ENCODE measurements around the gene POLDIP3. TPM values are rescaled to one million over a fixed set of nuclear protein-coding genes. Genes with fewer than 3 reads are reported as not detected.

The POLDIP3 gene
- total RNA-seq, 2 donors from 2014 or later: 81.9 to 102 TPM

DNA sequence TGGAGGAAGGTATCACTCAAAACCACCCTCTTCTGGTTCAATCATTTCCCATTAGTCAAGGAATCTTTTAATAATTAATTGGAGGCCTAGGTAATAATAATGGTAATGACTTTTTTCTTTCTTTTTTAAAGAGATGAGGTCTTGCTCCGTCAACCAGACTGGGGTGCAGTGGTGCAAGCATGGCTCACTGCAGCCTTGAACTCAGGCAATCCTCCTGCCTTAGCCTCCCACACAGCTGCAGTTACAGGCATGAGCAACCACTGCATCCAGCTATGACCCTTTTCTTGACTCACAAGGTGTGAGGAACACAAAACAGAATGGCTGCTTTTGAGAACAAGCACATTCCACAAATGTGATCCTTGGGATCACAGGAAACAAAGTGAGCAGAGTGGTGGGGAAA, 3.6 kb downstream of the POLDIP3 start:
- peaks cover 62% of the 10 kb centered on the region for H3K36me3 Mint-ChIP-seq (ENCODE audit: low read depth)
- Histone ChIP-seq H3K9ac (ENCODE audit: extremely low read depth, low read length, poor library complexity, severe bottlenecking) (no peak overlapping the region), H3K4me3 (ENCODE audit: low read length) (no peak overlapping the region), H3K4me1 (ENCODE audit: control insufficient read depth, insufficient read depth, low read length) (peaks cover 5% of the 10 kb centered on the region), H3K27me3 (ENCODE audit: control insufficient read depth, insufficient read depth, low read length, poor library complexity, severe bottlenecking) (no peaks in the 10 kb centered on the region), H3K9me3 (ENCODE audit: control insufficient read depth, low read length) (peaks cover 8% of the 10 kb centered on the region), H3K27ac (ENCODE audit: low read depth, low read length) (no peak overlapping the region), H3K36me3 (ENCODE audit: control insufficient read depth, insufficient read depth, low read length) (peaks cover 56% of the 10 kb centered on the region)
- TF ChIP-seq, protein P1, sequence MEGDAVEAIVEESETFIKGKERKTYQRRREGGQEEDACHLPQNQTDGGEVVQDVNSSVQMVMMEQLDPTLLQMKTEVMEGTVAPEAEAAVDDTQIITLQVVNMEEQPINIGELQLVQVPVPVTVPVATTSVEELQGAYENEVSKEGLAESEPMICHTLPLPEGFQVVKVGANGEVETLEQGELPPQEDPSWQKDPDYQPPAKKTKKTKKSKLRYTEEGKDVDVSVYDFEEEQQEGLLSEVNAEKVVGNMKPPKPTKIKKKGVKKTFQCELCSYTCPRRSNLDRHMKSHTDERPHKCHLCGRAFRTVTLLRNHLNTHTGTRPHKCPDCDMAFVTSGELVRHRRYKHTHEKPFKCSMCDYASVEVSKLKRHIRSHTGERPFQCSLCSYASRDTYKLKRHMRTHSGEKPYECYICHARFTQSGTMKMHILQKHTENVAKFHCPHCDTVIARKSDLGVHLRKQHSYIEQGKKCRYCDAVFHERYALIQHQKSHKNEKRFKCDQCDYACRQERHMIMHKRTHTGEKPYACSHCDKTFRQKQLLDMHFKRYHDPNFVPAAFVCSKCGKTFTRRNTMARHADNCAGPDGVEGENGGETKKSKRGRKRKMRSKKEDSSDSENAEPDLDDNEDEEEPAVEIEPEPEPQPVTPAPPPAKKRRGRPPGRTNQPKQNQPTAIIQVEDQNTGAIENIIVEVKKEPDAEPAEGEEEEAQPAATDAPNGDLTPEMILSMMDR (conservative IDR thresholded peaks at IDR 0.05): no peak
- H3K9me3 Mint-ChIP-seq: peaks cover 22% of the 10 kb centered on the region
- no peak overlapping the region for H3K4me3 Mint-ChIP-seq
- no peak for DNase-seq
- peak overlapping the region; percentile 55 for H3K27ac Mint-ChIP-seq
- WGBS, 2 experiments (ENCODE audit: insufficient coverage in 1 of 2, insufficient read length in 1 of 2): 100% methylated on average over 1 of the region's 1 CpG; no CpG with 5 or more reads in 1 of the 2 experiments
- peaks cover 23% of the 10 kb centered on the region for H3K4me1 Mint-ChIP-seq
- H3K27me3 Mint-ChIP-seq (ENCODE audit: insufficient read depth): no peaks in the 10 kb centered on the region

DNA sequence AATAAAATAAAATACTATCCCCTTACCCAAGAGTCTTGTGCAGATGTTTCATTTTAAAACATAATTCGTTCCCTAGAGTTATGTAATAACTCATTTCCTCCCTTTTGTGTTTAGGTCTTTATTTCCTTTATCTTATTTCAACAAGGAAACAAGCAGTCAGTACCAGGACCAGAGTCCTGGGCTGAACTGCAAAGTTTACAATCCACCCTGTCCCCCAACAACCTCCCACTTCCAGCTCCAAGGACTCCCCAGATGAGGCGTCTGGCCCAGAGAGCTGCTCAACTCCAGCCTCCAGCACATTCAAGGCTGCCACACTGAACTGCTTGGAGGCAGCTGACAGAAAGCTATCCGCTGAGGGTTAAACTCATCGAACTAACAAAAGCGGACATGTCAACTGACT, 4.5 kb downstream of the POLDIP3 start:
- H3K9me3 ChIP-seq (ENCODE audit: control insufficient read depth, low read length): peaks cover 9% of the 10 kb centered on the region
- H3K36me3 Mint-ChIP-seq (ENCODE audit: low read depth): peaks cover 70% of the 10 kb centered on the region
- 91 to 92% methylated on average over 4 to 5 of the region's 5 CpGs for WGBS, 2 experiments (ENCODE audit: insufficient coverage in 1 of 2, insufficient read length in 1 of 2)
- peaks cover 22% of the 10 kb centered on the region for H3K9me3 Mint-ChIP-seq
- H3K27ac Mint-ChIP-seq: peak overlapping the region; percentile 12
- H3K36me3 ChIP-seq (ENCODE audit: control insufficient read depth, insufficient read depth, low read length): peaks cover 64% of the 10 kb centered on the region
- no peak overlapping the region for H3K27ac ChIP-seq (ENCODE audit: low read depth, low read length)
- TF ChIP-seq, protein P1 (conservative IDR thresholded peaks at IDR 0.05): no peak
- no peak for DNase-seq
- H3K9ac ChIP-seq (ENCODE audit: extremely low read depth, low read length, poor library complexity, severe bottlenecking): no peak overlapping the region
- H3K4me3 ChIP-seq (ENCODE audit: low read length): no peak overlapping the region
- no peaks in the 10 kb centered on the region for H3K27me3 Mint-ChIP-seq (ENCODE audit: insufficient read depth)
- H3K4me3 Mint-ChIP-seq: no peak overlapping the region
- peaks cover 5% of the 10 kb centered on the region for H3K4me1 ChIP-seq (ENCODE audit: control insufficient read depth, insufficient read depth, low read length)
- H3K27me3 ChIP-seq (ENCODE audit: control insufficient read depth, insufficient read depth, low read length, poor library complexity, severe bottlenecking): no peaks in the 10 kb centered on the region
- peaks cover 23% of the 10 kb centered on the region for H3K4me1 Mint-ChIP-seq

DNA sequence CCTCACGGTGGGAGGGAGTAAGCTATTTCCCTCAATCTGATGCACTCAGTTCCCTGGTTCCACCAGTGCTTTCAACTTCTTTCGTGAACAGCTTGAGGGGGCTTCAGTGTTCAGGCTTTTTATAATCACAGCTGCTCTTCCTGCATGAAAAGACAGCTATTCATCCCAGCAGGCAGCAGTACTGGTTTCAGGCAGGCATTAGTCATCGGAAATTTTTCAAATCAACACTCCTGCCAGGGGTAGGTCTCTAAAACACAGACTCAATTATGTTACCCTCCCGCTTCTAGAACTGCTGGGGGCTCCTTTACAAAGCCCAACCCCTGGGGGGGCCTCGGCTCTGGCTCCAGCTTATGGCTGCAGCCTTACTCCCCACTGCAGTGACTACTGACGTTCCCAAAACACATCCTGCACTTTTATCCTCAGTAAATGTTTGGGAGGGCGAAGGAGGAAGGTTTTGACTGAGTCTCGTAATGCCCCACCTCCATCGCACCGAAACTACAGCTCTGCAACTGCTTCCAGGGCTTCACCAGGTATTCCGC, 5.8 kb downstream of the POLDIP3 start:
- no peaks in the 10 kb centered on the region for H3K27me3 Mint-ChIP-seq (ENCODE audit: insufficient read depth)
- H3K4me3 Mint-ChIP-seq: no peak overlapping the region
- peaks cover 26% of the 10 kb centered on the region for H3K4me1 Mint-ChIP-seq
- DNase-seq: no peak
- Histone ChIP-seq H3K4me1 (ENCODE audit: control insufficient read depth, insufficient read depth, low read length) (peaks cover 5% of the 10 kb centered on the region), H3K9me3 (ENCODE audit: control insufficient read depth, low read length) (peaks cover 9% of the 10 kb centered on the region), H3K27me3 (ENCODE audit: control insufficient read depth, insufficient read depth, low read length, poor library complexity, severe bottlenecking) (no peaks in the 10 kb centered on the region), H3K4me3 (ENCODE audit: low read length) (no peak overlapping the region), H3K9ac (ENCODE audit: extremely low read depth, low read length, poor library complexity, severe bottlenecking) (no peak overlapping the region), H3K36me3 (ENCODE audit: control insufficient read depth, insufficient read depth, low read length) (peaks cover 71% of the 10 kb centered on the region), H3K27ac (ENCODE audit: low read depth, low read length) (peak overlapping the region; percentile 83)
- peak overlapping the region; percentile 80 for H3K27ac Mint-ChIP-seq
- TF ChIP-seq, protein P1 (conservative IDR thresholded peaks at IDR 0.05): no peak
- H3K36me3 Mint-ChIP-seq (ENCODE audit: low read depth): peaks cover 70% of the 10 kb centered on the region
- H3K9me3 Mint-ChIP-seq: peaks cover 22% of the 10 kb centered on the region
- WGBS, 2 experiments (ENCODE audit: insufficient coverage in 1 of 2, insufficient read length in 1 of 2): 55 to 80% methylated on average over 8 to 11 of the region's 11 CpGs
